ENCODE results near the gene GRAP. TPM values are rescaled to one million over a fixed set of nuclear protein-coding genes. Genes with fewer than 3 reads are reported as not detected.

GRAP gene
- total RNA-seq, 4 donors from 2014 or later = 2.6 to 13.2 (median 6.8) TPM

DNA sequence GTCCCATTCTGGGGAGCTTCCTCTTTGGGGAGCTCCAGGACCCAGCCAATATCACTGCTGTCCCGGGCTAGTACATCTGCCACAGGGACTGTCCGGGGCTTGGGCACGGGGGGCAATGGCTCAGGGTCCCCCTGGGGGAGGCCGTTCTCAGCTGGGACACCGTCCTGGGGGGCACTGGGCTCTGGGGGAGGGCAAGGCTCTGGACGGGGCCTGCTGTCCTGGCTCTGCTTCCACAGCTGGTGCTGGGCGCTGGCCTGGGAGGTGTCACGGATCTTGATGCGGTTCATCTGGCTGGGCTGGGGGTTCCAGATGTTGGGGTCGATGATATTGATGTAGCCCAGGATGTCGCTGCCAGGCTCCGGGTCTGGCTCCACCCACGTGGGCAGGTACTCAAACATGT is 68.7 kb downstream of the GRAP start:
- no peak for ATAC-seq (ENCODE audit: low FRiP score)
- TF ChIP-seq, protein P1, sequence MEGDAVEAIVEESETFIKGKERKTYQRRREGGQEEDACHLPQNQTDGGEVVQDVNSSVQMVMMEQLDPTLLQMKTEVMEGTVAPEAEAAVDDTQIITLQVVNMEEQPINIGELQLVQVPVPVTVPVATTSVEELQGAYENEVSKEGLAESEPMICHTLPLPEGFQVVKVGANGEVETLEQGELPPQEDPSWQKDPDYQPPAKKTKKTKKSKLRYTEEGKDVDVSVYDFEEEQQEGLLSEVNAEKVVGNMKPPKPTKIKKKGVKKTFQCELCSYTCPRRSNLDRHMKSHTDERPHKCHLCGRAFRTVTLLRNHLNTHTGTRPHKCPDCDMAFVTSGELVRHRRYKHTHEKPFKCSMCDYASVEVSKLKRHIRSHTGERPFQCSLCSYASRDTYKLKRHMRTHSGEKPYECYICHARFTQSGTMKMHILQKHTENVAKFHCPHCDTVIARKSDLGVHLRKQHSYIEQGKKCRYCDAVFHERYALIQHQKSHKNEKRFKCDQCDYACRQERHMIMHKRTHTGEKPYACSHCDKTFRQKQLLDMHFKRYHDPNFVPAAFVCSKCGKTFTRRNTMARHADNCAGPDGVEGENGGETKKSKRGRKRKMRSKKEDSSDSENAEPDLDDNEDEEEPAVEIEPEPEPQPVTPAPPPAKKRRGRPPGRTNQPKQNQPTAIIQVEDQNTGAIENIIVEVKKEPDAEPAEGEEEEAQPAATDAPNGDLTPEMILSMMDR (IDR thresholded peaks at IDR 0.05) = no peak
- no peak for DNase-seq (ENCODE audit: low spot score)

DNA sequence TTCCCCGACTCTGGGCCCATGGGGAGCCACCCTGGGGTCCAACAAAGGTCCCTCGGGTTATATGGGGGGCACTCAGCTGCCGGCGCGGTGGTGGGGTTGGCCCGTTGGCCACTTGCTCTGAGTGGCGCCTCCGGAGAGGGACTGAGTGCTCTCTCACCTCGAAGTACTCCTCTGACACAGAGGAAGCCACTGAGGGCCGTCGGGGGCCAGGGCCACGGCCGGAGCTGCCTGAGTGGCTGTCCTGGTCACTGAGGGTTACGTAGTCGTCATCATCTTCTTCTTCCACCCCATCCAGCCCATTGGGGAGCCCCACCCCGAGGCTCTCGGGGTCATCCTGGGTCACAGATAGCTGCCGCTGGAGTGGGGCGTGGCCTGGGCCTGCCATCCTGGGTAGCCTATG is 69.1 kb downstream of the GRAP start:
- DNase-seq (ENCODE audit: low spot score) (no peak), ATAC-seq (ENCODE audit: low FRiP score) (no peak)
- TF ChIP-seq, protein P1 (IDR thresholded peaks at IDR 0.05) = no peak

DNA sequence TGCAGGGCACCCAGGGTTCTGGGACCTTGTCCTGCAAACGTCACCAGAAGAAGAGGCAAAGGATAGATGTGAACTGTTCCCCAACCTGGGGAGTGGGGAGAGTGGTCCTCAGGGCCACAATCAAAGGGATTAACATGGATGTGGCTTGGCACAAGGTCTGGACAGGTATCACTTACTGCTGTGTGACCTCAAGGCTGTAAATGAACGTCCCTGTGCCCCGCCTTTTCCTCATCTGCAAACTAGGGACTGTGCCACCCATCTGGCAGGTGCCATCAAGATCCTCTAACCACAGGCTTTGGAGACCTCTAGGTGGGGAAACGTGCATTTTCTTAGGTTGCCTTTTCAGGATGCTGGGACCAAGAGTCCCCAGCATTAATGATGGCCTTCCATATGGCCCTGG is 69.7 kb downstream of the GRAP start:
- ATAC-seq (ENCODE audit: low FRiP score) = no peak
- TF ChIP-seq, protein P1 (IDR thresholded peaks at IDR 0.05) = no peak

DNA sequence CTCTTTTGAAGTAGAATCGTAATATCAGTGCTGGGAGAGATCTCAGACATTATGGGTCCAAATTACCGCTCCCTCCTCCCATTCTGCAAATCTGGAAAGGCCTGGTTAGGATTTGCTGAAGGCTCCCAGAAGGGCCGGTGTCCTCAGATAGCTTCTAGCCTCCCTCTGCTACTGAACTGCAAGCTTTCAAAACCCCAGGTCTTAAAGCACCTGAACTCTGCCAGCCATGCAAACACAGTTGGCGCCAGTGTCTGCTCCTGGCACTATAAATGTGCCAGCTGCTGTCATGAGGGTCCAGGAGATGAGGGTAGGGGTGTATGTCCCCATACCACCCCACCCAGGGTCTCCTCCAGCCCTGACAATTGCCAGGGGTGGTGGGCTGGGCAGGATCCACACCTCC is 70.6 kb downstream of the GRAP start:
- DNase-seq (ENCODE audit: low spot score) = no peak
- TF ChIP-seq, protein P1 (IDR thresholded peaks at IDR 0.05) = no peak
- no peak for ATAC-seq (ENCODE audit: low FRiP score)

More for the DNA sequence above, 69.7 kb downstream of the GRAP start:
- DNase-seq (ENCODE audit: low spot score) = no peak

DNA sequence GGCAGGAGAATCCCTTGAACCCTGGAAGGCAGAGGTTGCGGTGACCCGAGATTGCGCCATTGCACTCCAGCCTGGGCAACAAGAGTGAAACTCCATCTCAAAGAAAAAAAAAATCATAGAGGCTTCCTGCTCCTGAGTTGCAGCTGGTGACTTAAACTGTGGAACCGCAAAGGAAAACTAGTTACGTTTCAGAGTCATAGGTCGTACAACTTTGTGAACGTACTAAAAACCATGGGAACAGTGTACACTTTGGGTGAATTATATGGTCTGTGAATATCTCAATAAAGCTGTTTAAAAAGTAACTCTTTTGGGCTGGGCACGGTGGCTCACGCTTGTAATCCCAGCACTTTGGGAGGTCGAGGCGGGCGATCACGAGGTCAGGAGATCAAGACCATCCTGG is 71.2 kb downstream of the GRAP start:
- TF ChIP-seq, protein P1 (IDR thresholded peaks at IDR 0.05) = no peak
- ATAC-seq (ENCODE audit: low FRiP score) = no peak
- DNase-seq (ENCODE audit: low spot score) = no peak

DNA sequence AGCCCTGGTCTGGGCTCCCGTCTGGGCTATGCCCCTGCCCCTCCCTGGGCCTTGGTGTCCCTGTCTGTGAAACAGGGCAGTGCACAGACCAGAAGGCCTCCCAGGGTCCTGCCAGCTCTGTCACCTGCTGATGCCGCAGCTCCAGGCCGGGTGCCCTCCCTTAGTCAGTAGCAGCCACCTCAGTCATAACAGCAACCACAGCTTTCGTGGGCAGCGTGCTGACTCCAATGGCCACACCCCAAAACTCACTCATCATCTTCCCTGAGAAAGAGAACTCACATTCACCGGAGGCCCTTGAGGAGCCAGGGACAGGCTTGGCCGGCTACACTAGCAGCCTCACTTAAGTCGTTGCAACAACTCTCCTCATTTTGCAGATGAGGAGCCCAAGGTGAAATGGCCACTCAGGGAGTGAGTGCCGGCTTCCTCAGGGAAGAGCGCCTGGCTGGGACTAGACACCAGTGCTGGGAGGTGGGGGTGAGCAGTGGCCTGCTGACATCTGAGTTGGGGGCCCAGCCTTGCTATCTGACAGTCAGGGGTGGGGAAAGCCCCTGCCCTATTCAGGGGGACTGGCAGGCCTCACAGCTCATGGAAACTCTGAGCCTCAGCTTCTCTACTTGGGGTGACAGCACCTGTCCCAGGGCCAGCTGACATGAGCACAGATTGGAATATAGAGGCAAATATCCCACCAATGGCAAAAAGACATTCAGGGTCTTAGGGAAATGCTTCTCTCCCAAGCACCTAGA is 72.2 kb downstream of the GRAP start:
- DNase-seq (ENCODE audit: low spot score) (no peak), ATAC-seq (ENCODE audit: low FRiP score) (no peak)
- TF ChIP-seq, protein P1 (IDR thresholded peaks at IDR 0.05) = no peak

DNA sequence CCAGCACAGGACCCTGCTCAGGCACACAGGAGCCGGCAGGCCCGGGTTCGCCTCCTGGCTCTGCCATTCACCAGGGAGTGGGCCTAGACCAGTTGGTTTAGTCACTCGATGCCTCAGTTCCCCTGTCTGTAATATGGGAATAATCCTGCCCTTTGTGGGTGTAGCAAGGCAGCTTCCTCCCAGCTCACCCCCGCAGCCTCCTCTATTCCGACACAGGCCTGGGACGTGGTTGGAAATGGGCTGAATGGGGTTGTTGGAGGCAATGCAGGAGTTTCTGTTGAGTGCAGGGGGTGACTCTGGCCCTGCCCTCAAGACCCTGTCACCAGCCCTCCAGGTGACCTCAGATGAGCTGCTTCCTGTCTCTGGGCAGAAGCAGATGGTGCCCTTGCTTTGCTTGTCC is 75.0 kb downstream of the GRAP start:
- TF ChIP-seq, protein P1 (IDR thresholded peaks at IDR 0.05) = no peak
- ATAC-seq (ENCODE audit: low FRiP score) = no peak
- no peak for DNase-seq (ENCODE audit: low spot score)
